DMS79 treated with DMSO at 0.1 percent for 48 hours (cell line): ENCODE results near the gene ARAP1.

Experiments
- DNase-seq: peaks from one replicate; lab custom pipeline; 2025; lab: John Stamatoyannopoulos, UW

ARAP1 gene

GRCh38 chr11:72723508-72723907 is 28.7 kb downstream of the ARAP1 start:
- no peak for DNase-seq

DNA sequence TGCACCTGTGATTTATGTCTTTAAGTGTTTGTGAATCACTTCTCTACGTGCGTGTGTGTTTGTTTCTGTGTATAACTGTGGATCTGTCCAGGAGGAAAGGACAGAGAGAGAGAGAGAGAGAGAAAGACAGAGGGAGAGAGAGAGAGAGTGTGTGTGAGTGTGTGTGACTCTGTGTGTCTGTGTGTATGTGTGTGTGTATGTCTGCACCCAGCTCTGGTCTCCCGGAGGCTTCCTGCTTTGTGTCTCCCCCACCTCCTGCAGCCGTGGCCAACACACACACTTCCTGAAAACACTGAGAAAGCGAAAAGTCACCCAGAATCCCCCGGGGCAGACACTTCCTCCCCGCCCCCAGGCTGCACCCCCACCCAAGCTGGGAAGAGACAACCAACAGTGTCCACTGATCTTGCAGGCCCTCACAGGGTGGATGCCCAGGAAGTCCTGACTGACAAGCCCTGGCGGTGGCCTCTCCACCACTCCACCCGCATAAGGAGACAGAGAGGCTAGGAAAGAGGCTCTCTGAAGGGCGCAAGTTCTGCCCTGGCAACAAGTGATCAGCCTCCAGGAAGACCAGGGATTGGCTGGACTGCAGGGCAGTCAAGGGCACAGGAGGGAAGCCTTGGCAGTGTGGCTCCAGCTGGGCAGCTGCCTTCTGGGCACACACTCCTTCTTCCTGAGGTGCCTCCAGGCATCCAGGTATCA is 30.0 kb downstream of the ARAP1 start:
- DNase-seq, result peak; percentile 99

- peak; percentile 72 for DNase-seq
Observed at GRCh38 chr11:72721689-72722049, 30.5 kb downstream of the ARAP1 start.

DNA sequence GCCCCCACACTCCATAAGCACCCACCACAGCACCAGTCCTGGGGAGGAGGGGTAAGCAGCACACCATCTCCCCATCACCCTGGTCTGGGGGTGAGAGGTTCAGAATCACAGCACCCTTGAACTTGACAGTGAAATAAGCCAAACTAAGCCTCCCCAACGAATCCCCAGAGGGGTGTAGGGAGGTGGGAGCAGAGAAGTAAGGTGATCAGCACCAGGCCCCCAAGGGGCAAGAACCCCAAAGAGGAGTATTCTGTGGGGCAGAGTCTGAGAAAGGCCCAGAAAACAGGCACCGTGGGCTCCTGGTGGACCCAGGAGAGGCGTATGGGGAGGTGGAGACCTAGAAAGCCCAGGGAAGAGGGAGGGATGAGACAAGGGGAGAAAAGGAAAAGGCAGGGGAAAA is 30.9 kb downstream of the ARAP1 start:
- DNase-seq, result no peak

DNA sequence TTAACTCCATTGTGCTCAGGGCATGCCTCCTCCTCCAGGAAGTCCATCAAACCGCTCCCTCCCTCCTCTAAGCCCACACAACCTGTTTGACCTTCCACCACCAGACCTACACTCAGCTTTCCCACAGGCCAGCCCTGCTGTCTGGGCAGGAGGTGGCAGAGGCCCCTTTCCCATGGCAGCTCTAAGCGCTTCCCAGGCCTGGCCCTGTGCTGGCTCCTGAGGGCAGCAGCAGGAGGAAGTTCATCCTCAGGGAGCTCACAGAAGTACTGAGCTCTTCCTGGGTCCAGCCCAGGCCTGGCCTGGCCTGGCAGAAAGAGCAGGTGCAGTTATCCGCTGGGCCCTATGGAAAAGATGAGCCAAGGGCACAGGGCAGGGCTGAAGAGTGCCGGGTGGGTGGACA is 31.4 kb downstream of the ARAP1 start:
- no peak for DNase-seq

DNA sequence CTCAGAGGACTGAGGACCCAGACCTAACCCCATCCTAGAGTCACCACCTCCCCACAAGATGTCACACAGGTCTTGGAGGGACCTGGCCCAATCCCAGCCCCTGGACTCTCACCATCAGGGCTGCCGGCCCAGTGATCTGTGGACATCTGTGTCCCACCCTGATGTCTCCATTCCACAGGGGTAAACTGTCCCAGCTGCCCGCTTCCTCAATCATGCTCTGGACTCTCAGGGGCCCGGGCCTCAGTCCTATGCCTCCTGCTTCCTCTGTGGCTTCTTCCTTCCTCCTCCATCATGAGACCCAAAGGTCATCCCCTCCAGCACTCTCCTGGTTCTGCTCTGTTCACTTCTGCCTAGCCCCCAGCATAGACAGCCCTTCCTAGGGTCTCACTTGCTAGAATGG is 32.2 kb downstream of the ARAP1 start:
- no peak for DNase-seq

DNA sequence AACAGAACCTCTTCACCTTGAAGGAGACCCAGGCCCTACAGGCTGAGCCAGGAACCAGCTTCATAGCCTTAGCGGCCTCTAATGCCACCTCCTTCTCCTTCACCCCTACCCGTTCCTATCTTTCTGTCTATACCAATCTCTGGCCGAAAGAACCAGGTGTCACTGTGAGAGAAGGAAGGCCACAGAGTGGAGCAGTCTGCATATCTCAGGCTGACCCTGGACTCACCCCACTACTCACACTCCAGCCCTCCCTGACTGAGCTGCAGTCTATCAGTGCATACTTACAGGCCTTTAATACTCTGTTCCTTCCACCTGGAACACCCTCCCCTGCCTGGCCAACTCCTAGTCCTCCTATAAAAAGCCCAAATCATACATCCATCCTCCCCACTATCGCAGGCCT is 32.7 kb downstream of the ARAP1 start:
- DNase-seq, result no peak

DNA sequence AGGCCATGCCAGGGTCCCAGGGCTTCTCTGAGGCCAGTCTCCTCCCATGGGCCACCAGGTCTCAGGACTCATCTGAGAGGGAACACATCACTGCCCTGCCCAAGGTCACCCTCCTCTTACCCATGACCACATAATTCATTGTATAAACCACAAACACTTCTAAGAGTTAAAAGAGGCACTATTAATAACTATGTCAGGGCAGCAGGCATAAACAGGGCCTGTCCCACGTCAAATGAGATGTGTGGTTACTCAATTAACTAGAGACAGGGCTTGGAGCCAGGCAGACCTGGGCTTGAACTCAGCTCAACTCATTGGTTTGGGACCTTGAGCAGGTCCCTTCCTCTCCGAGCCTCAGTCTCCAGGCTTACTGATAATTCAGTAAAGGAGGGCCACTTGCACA is 33.1 kb downstream of the ARAP1 start:
- DNase-seq, result no peak

- no peak for DNase-seq
Observed at GRCh38 chr11:72718101-72718501, 34.1 kb downstream of the ARAP1 start.

DNA sequence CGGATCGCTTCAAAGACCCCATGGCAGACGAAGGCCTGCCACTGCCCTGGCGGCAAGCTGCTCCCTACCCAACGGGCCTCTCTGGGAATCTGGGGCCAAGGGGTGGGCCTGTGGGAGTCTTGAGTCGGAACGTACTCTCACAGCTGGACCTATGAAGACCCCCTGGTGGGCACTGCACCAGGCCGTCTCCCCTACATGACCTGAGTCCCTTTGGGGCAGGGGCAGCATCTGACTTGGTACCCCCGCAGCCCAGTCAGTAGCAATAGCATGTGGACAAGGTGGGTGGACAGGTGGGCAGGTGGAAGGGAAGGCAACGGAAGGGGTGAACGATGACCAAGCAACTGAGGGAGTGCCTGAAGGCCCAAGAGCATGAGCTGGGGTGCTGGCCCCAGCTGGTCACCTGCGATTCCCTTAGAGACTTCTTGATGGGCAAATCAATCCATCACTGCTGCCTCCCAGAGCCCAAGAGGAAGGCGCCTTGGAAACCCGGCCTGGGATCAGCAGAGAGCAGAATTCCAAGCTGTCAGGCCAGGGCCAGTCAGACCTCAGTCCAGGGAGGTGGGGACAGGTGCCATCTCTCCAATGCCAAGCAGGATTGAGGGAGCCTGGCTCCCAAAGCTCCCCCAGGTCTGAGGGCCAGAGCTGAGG is 35.3 kb downstream of the ARAP1 start:
- DNase-seq, result no peak

DNA sequence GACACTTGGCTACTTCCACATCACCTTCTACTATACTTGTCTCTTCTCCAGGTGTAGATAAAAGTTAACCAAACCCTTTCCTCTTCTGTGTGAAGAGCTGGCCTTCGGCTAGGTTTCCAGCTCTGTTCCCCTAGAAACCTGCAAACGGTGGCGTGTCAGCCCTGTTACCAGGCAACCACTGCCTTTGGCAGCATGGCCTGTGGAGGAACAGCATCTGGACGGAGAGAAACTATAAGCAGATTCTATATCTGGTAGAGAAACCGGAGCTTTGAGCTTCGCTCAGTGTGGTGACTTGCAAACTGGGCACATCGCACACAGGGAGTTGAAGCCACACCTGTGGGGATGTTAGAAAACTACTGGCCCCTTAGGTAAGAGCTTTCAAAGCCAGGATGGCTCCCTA is 35.9 kb downstream of the ARAP1 start:
- DNase-seq, result peak; percentile 32

- no peak for DNase-seq
Observed at GRCh38 chr11:72712841-72713240, 39.4 kb downstream of the ARAP1 start.

DNA sequence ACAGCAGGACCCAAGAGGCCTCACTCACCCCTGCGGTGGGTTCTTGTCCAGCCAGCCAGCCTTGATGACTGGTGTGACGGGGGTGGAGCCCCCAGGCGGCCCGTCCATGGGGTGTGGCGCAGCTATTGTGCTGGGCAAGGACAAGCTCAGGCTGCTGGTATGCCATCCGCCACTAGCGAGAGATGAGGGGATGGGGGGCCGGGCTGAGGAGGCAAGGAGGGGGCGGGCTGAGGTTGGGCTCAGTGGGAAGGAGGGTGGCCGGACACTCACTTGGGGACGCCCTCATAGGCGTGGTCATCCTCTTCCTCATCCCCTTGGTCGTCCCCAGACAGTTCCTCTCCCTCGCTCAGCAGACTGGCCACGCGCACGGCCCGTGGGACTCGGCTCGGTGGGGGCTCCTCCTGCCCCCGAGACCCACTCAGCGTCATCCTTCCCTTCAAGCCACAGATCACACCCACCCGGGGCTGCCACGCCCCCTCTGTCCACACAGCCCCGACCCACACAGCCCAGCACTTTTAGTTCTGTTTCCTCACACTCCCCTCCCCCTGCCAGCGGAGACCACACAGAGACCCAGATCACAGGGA is 39.9 kb downstream of the ARAP1 start:
- no peak for DNase-seq

GRCh38 chr11:72711141-72711540 is 41.1 kb downstream of the ARAP1 start:
- DNase-seq, result no peak

- DNase-seq, result no peak
Observed at GRCh38 chr11:72710278-72710677, 41.9 kb downstream of the ARAP1 start.

- DNase-seq, result no peak
Observed at GRCh38 chr11:72709478-72710238, 42.5 kb downstream of the ARAP1 start.

GRCh38 chr11:72707032-72707431 is 45.2 kb downstream of the ARAP1 start:
- no peak for DNase-seq

DNA sequence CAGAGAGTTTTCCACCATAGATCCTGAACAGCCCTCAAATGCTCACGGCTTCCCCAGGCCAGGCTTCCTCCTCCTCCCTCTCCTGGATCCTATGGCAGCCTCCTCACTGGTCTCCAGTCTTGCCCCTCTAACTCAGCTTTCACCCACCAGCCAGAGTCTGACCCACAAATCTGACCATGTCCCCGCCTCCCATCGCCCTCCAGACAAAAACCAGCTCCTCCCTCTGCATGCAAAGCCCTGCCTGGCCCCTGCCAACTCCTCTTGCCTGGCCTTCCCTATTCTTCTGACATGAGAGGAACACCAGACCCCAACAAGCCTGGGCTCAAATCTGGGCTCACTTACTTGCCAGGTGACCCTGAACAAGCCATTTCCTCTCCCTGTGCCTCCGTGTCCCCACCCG is 45.6 kb downstream of the ARAP1 start:
- no peak for DNase-seq

DNA sequence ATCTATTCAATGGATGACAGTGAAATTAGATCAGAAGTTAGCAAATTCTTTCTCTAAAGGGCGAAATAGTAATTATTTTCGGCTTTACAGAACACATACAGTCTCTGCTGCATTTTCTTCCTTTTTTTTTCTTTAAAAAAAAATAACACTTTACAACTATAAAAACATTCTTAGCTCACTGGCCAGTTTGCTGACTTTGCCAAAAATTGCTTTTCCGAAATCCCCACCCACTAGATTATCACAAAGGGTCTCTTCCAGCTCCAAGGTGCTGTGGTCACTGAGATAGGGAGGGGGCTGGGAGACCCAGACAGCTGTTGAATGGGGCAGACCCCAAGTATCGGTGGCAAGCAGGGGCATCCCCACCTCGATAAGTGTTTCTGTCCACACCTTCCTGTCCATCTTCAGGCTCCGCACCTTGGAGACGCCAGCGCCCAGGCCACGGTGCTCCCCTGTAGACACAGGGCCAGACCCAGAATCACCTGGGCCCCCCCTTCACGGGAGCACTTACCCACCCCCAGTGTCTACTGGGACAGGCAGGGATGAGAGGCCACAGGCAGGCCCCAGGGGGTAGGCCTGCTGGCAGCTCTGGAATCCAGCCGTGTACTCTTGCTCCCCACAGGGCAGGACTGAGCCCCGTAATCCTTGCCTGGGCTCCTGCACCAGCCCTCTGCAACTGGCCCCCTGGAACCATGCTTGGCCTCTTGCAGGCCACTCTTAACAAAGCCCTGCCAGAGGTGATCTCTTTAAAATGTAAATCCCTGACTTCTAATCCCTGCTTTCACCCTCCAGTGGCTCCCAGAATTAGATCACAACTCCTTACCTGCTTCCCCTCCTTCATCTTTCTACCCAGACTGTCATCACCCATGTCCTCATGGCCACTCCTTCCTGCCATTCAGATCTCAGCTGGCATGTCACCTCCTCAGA is 46.5 kb downstream of the ARAP1 start:
- no peak for DNase-seq

- no peak for DNase-seq
Observed at GRCh38 chr11:72704783-72705265, 47.4 kb downstream of the ARAP1 start.

- DNase-seq, result no peak
Observed at GRCh38 chr11:72704028-72704782, 48.0 kb downstream of the ARAP1 start.
